ENCODE results near the gene KNCN. TPM values are rescaled to one million over a fixed set of nuclear protein-coding genes. Genes with fewer than 3 reads are reported as not detected.

The KNCN gene
- total RNA-seq, 2 donors from 2014 or later = not detected

GRCh38 chr1:46568461-46568891 is 17.0 kb upstream of the KNCN start:
- DNase-seq (ENCODE audit: low spot score) = no peak
- H3K36me3 ChIP-seq = peaks cover 33% of the 10 kb centered on the region
- no peaks in the 10 kb centered on the region for H3K27me3 ChIP-seq
- no peaks in the 10 kb centered on the region for H3K9me3 ChIP-seq
- peaks cover 0 to 15% of the 10 kb centered on the region in 2 donors for H3K4me1 ChIP-seq
- no peak overlapping the region for H3K4me3 ChIP-seq
- TF ChIP-seq CTCF (IDR thresholded peaks at IDR 0.05) = no peak
- H3K27ac ChIP-seq = no peak overlapping the region

GRCh38 chr1:46563341-46563740 is 11.9 kb upstream of the KNCN start:
- H3K4me1 ChIP-seq = no peaks in the 10 kb centered on the region
- H3K27ac ChIP-seq = no peak overlapping the region
- H3K4me3 ChIP-seq = no peak overlapping the region
- no peaks in the 10 kb centered on the region for H3K9me3 ChIP-seq
- H3K36me3 ChIP-seq = peaks cover 71% of the 10 kb centered on the region
- no peak for TF ChIP-seq CTCF (IDR thresholded peaks at IDR 0.05)
- DNase-seq (ENCODE audit: low spot score) = no peak
- H3K27me3 ChIP-seq = no peaks in the 10 kb centered on the region

GRCh38 chr1:46562498-46562897 is 11.1 kb upstream of the KNCN start:
- H3K27ac ChIP-seq = no peak overlapping the region
- peaks cover 69% of the 10 kb centered on the region for H3K36me3 ChIP-seq
- no peaks in the 10 kb centered on the region for H3K27me3 ChIP-seq
- H3K4me3 ChIP-seq = no peak overlapping the region
- no peaks in the 10 kb centered on the region for H3K9me3 ChIP-seq
- H3K4me1 ChIP-seq = no peaks in the 10 kb centered on the region
- no peak for TF ChIP-seq CTCF (IDR thresholded peaks at IDR 0.05)
- no peak for DNase-seq (ENCODE audit: low spot score)

- H3K27me3 ChIP-seq = no peaks in the 10 kb centered on the region
- no peak for TF ChIP-seq CTCF (IDR thresholded peaks at IDR 0.05)
- H3K4me1 ChIP-seq = no peaks in the 10 kb centered on the region
- no peak overlapping the region for H3K4me3 ChIP-seq
- DNase-seq (ENCODE audit: low spot score) = no peak
- no peak overlapping the region for H3K27ac ChIP-seq
- H3K36me3 ChIP-seq = peaks cover 52% of the 10 kb centered on the region
- H3K9me3 ChIP-seq = no peaks in the 10 kb centered on the region
Observed at GRCh38 chr1:46558966-46559365, 7.5 kb upstream of the KNCN start.

- Histone ChIP-seq H3K9me3 (no peaks in the 10 kb centered on the region), H3K36me3 (peaks cover 51% of the 10 kb centered on the region), H3K4me3 (no peak overlapping the region), H3K27me3 (no peaks in the 10 kb centered on the region), H3K27ac (no peak overlapping the region), H3K4me1 (no peaks in the 10 kb centered on the region)
- DNase-seq (ENCODE audit: low spot score) = no peak
- no peak for TF ChIP-seq CTCF (IDR thresholded peaks at IDR 0.05)
Observed at GRCh38 chr1:46558141-46558963, 6.9 kb upstream of the KNCN start.

GRCh38 chr1:46557403-46557802 is 6.0 kb upstream of the KNCN start:
- Histone ChIP-seq H3K9me3 (no peaks in the 10 kb centered on the region), H3K27me3 (no peaks in the 10 kb centered on the region), H3K36me3 (peaks cover 41% of the 10 kb centered on the region), H3K4me1 (no peaks in the 10 kb centered on the region), H3K27ac (no peak overlapping the region), H3K4me3 (no peak overlapping the region)
- no peak for DNase-seq (ENCODE audit: low spot score)
- TF ChIP-seq CTCF (IDR thresholded peaks at IDR 0.05) = no peak

Data from right atrium auricular region (tissue), 2 donors.